GM12873 (cell line): ENCODE measurements around the gene DCAF15.

ENCODE experiments used
- TF ChIP-seq, protein P1 (sequence below): IDR thresholded peaks from 2 replicates; pipeline ENCODE4 v1.5.1; 2012; ENCODE audit warnings: low read depth, mild to moderate bottlenecking, moderate library complexity, low read length, control low read depth; ENCODE audit not compliant: insufficient read depth; ENCODE audit errors: missing control alignments

DCAF15 gene

DNA sequence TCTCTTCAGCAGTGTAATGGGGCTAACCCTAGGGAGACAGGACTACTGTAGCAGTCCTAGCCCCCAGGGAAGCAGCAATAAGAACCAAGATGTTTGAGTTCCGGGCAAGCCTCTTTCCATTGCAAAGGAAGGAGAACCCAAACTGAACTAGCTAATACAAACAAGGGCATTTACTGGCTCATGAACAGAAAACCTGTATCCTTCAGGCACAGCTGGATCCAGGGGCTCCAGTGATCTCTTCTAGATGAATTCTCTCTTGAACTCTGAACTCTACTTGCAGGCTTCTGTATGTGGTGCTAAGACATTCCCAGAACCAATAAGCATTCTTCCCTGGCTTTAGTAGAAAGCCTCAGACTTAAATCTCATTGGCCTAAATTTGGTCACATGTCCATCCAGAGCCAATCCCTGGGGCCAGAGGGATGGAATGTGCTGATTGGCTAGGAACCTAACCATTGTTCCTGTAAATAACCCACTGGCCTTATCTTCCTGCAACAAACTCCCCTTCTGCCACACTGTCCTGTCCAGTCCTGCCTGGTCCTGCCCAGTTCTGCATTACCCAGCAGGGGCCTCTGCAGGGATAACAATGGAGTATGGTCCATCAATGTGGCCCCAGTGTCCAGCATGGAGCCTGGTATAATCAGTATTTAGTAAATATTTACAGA is 10.2 kb upstream of the DCAF15 start:
- TF ChIP-seq, protein P1, sequence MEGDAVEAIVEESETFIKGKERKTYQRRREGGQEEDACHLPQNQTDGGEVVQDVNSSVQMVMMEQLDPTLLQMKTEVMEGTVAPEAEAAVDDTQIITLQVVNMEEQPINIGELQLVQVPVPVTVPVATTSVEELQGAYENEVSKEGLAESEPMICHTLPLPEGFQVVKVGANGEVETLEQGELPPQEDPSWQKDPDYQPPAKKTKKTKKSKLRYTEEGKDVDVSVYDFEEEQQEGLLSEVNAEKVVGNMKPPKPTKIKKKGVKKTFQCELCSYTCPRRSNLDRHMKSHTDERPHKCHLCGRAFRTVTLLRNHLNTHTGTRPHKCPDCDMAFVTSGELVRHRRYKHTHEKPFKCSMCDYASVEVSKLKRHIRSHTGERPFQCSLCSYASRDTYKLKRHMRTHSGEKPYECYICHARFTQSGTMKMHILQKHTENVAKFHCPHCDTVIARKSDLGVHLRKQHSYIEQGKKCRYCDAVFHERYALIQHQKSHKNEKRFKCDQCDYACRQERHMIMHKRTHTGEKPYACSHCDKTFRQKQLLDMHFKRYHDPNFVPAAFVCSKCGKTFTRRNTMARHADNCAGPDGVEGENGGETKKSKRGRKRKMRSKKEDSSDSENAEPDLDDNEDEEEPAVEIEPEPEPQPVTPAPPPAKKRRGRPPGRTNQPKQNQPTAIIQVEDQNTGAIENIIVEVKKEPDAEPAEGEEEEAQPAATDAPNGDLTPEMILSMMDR: no peak

DNA sequence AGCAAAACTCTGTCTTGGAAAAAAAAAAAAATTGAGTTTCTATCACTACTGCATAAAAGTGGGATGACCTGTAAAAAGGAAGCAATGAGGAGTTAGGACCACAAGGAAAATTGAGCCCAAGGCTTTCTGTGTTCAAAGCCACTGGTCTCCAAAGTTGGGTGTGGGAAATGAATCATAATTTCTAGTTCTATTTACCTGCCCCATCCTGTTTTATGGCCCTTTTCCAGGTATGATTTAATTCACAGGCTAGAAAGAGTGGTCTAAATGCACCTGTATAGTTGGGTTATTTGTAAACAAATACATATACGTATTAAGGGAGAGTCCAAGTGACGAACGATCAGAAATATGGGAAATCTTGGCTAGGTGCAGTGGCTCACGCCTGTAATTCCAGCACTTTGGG is 5.9 kb upstream of the DCAF15 start:
- TF ChIP-seq, protein P1: no peak

DNA sequence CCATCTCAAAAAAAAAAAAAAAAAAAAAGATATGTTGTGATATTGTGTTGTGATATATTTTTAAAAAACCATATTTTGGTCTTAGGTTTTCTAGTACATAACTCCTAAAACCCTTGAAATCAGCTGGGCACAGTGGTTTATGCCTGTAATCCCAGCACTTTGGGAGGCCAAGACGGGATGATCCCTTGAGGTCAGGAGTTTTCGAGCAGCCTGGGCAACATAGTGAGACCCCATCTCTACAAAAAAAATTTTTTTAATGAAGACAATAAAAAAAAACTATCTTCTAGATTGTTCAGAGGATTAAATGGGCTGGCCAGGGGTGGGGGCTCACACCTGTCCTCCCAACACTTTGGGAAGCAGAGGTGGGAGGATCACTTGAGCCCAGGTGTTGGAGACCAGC is 1.3 kb upstream of the DCAF15 start:
- TF ChIP-seq, protein P1: no peak

DNA sequence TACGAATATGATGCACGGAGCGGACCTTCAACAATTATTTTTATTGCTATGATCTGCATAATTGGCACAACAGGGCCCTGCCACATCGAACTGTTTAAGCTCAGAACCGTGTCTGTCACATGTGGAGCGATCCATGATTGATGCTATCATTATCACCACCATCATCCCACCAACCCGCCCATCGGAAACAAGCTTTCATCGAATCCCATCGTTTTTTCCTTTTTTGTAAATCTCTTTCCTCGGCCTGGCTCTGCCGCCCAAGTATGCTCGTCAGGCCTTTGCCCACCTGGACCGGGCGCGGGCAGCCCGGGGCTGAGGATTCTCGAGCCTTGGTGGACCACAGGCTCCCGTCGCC is 533 bp upstream of the DCAF15 start:
- TF ChIP-seq, protein P1: no peak

DNA sequence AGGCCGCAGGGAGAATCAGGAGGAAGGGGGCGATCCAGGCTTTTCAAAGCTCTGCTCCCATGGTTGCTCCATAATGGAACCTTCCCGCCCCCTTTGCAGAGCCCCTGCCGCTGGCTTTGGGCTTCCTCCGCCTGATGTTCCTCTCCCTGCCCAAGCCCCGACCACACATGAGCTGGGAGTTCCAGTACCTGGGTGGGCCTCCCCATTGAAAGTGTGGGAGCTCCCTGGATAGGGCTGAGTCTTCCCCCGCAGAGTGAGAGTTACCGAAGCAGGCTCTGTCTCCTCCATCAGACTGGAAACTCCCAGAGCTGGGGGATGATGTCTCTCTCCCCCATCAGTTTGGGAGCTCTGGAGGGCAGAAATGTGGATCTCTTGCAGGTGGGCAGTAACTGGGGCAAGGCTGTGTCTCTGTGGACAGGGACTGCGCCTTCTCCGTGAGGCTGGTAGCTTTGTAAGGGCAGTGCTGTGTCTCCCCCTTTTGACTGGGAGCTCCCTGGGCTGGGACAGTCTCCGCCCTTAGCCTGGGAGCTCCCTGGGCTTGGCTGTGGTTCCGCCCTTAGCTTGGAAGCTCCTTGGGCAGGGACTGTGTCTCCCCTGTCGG is 722 bp downstream of the DCAF15 start:
- TF ChIP-seq, protein P1: no peak

DNA sequence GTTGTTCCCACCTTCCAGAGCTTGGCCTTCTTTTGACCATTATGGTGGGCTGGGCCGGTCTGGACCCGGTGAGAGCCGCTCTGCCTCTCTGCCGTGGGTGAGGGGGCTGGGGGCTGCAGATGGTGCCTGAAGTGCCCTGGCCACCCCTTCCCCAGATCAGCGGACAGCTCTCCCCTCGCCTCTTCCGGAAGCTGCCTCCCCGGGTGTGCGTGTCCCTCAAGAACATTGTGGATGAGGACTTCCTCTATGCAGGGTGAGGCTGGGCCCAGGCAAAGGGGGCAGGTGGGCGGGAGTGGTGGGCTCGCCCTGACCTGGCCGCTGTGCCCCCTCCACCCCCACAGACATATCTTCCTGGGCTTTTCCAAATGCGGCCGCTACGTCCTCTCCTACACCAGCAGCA is 1.9 kb downstream of the DCAF15 start:
- TF ChIP-seq, protein P1: no peak

DNA sequence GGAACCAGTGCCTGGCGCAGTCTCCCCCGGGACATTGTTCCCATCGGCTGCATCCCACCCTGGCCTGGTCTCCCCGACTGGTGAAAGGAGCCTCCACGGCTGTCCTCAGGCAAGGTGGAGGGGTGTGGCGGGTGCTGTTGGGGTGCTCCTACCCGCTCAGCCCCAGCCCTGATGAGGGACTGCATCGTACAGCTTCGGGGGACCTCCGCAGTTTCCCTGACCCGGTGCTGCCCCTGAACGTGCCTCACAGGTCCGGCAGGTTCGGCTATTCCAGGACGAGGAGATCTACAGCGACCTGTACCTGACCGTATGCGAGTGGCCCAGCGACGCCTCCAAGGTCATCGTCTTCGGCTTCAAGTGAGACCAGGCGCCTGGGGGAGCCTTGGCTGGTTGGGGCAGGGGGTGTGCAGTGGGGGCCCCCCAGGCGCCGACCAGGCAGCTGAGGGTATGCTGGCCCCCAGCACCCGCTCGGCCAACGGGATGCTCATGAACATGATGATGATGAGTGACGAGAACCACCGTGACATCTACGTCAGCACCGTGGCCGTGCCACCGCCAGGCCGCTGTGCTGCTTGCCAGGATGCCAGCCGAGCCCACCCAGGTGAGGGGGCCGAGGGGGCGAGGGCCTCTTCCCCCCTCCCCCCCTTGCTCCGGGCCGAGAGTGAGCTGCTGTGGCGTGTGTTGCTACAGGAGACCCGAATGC is 3.5 kb downstream of the DCAF15 start:
- TF ChIP-seq, protein P1: no peak
